K562 (cell line): ENCODE data around the gene TMEFF2.

Experiments
- CEBPB ChIP-seq: fragments of 450-650 bp; IDR thresholded peaks from 2 replicates; pipeline ENCODE4 v1.6.1; 2016; ENCODE audit warnings: missing genetic modification characterization, missing compliant biosample characterization
- CREM ChIP-seq: IDR thresholded peaks from 2 replicates; pipeline ENCODE4 v1.6.1; 2014; ENCODE audit warnings: antibody characterized with exemption, low read depth
- MXI1 ChIP-seq: IDR thresholded peaks from 2 replicates; pipeline ENCODE4 v1.6.1; 2011; ENCODE audit warnings: low read depth, mild to moderate bottlenecking, improper control_type of control experiment, low read length
- PHF8 ChIP-seq: fragments of 200-600 bp; sonication (generic); IDR thresholded peaks from 2 replicates; pipeline ENCODE4 v1.6.1; 2012; ENCODE audit warnings: mixed run types, mild to moderate bottlenecking, inconsistent platforms, low read length, moderate library complexity, borderline replicate concordance
- POLR2A ChIP-seq: fragments of 450-650 bp; conservative IDR thresholded peaks from 2 replicates; pipeline ENCODE4 v1.6.1; 2016
- POU5F1 ChIP-seq: fragments of 150-350 bp; IDR thresholded peaks from 2 replicates; pipeline ENCODE4 v1.6.1; 2014; ENCODE audit warnings: borderline replicate concordance, low read length, low read depth, mild to moderate bottlenecking; ENCODE audit not compliant: partially characterized antibody
- RAD21 ChIP-seq, 2 experiments: fragments of 250-450 bp in 1 of 2; fragments of 450-650 bp in 1 of 2; sonication (Bioruptor Pico) in 1 of 2; formaldehyde crosslinking in 1 of 2; IDR thresholded peaks in 1 of 2; conservative IDR thresholded peaks in 1 of 2; 2 replicates each; pipeline versions ENCODE4 v1.4.0 to v1.8.0; 2020 to 2022; ENCODE audit warnings: mild to moderate bottlenecking in 2 of 2, moderate library complexity in 1 of 2
- RBM34 ChIP-seq: fragments of 200-400 bp; formaldehyde crosslinking; IDR thresholded peaks from 2 replicates; pipeline ENCODE4 v1.6.1; 2018; ENCODE audit warnings: low read length, borderline replicate concordance; ENCODE audit not compliant: insufficient read depth
- TAF1 ChIP-seq: IDR thresholded peaks from 2 replicates; pipeline ENCODE4 v1.6.1; 2011; ENCODE audit warnings: mild to moderate bottlenecking, low read length, moderate library complexity; ENCODE audit not compliant: insufficient read depth, control insufficient read depth, severe bottlenecking; ENCODE audit errors: extremely low read depth
- TCF3 ChIP-seq: sonication (generic); formaldehyde crosslinking; IDR thresholded peaks from 2 replicates; pipeline ENCODE4 v1.4.0; 2020; ENCODE audit warnings: mild to moderate bottlenecking, missing genetic modification reagents
- THRA ChIP-seq: fragments of 450-650 bp; IDR thresholded peaks from 2 replicates; pipeline ENCODE4 v1.6.1; 2017; ENCODE audit warnings: mild to moderate bottlenecking, moderate library complexity
- ZC3H4 ChIP-seq: sonication (generic); formaldehyde crosslinking; IDR thresholded peaks from 2 replicates; pipeline ENCODE4 v1.9.0; 2021; ENCODE audit warnings: missing genetic modification reagents, borderline replicate concordance
- ZNF407 ChIP-seq: fragments of 450-650 bp; IDR thresholded peaks from 2 replicates; pipeline ENCODE4 v1.6.1; 2016; ENCODE audit warnings: low read depth
- TF ChIP-seq, protein P1 (sequence below), 3 experiments: fragments of 200-800 bp in 1 of 3; sonication (Bioruptor generic) in 1 of 3; sonication (generic) in 1 of 3; formaldehyde crosslinking in 1 of 3; IDR thresholded peaks; 2 replicates each; pipeline versions ENCODE4 v1.6.1 to v1.8.0; 2016 to 2022; ENCODE audit warnings: mild to moderate bottlenecking in 2 of 3, missing compliant biosample characterization in 2 of 3, missing genetic modification characterization in 2 of 3, missing genetic modification reagents in 1 of 3

DNA sequence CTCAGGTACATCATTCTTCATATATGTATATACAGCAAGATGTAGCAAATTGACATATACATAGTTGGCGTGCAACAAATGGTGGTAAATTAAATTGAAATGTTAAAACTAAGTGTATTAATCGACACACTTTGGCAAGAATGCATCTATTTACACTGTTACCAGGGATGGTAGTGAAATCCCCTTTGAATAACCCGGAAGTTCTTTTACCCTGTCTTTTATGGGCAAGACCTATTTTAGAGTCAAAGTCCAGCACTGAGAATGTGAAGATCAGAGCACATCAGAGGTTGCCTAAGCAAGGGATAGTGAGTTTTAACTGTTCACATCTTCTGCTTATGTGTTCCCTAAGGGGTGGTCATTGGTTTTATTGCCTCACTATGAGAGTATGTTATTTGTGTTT is 7.6 kb upstream of the TMEFF2 start:
- no peak for TF ChIP-seq THRA
- TF ChIP-seq TCF3 (CRISPR knock-in tag): no peak
- TF ChIP-seq ZC3H4 (CRISPR knock-in tag): no peak
- no peak for TF ChIP-seq POU5F1
- TF ChIP-seq POLR2A: no peak
- no peak for TF ChIP-seq RAD21 (CRISPR knock-in tag; conservative IDR thresholded peaks at IDR 0.05 in 1 of 2, IDR thresholded peaks at IDR 0.05 in 1 of 2)
- TF ChIP-seq, protein P1, sequence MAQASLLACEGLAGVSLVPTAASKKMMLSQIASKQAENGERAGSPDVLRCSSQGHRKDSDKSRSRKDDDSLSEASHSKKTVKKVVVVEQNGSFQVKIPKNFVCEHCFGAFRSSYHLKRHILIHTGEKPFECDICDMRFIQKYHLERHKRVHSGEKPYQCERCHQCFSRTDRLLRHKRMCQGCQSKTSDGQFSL (CRISPR knock-in tag; IDR thresholded peaks at IDR 0.05): no peak
- TF ChIP-seq, protein P1 (tag; IDR thresholded peaks at IDR 0.05): no peak
- TF ChIP-seq CEBPB (tag): no peak
- no peak for TF ChIP-seq RBM34
- no peak for TF ChIP-seq MXI1
- TF ChIP-seq PHF8: no peak
- TF ChIP-seq ZNF407: no peak
- no peak for TF ChIP-seq TAF1
- TF ChIP-seq CREM: no peak
